OCI-LY1 (cell line): ENCODE data around the gene ZBTB45.

Experiments
- H2AFZ ChIP-seq: fragments of 200-600 bp; sonication (generic), shearing (Covaris generic); 2 replicates; pipeline ENCODE4 v1.6.0; 2014; ENCODE audit warnings: antibody characterized with exemption, mild to moderate bottlenecking, low read length
- H3F3A ChIP-seq: fragments of 200-600 bp; sonication (generic), shearing (Covaris generic); 2 replicates; pipeline ENCODE4 v1.6.0; 2014; ENCODE audit warnings: mild to moderate bottlenecking, antibody characterized with exemption, low read length, moderate library complexity; ENCODE audit not compliant: insufficient read depth
- H3K27ac ChIP-seq: fragments of 200-600 bp; sonication (generic); 2 replicates; pipeline ENCODE4 v1.5.1; 2014; ENCODE audit warnings: low read length, mixed run types, mild to moderate bottlenecking, low read depth; ENCODE audit not compliant: poor library complexity, severe bottlenecking
- H3K27me3 ChIP-seq: fragments of 200-600 bp; sonication (generic); 2 replicates; pipeline ENCODE4 v1.6.0; 2014; ENCODE audit warnings: antibody characterized with exemption, mild to moderate bottlenecking, low read length, moderate library complexity; ENCODE audit not compliant: insufficient read depth
- H3K36me3 ChIP-seq: fragments of 200-600 bp; sonication (generic); 2 replicates; pipeline ENCODE4 v1.6.1; 2014; ENCODE audit warnings: mild to moderate bottlenecking, antibody characterized with exemption, low read length, moderate library complexity, mixed read lengths; ENCODE audit not compliant: insufficient read depth
- H3K4me1 ChIP-seq: fragments of 200-600 bp; sonication (generic); 2 replicates; pipeline ENCODE4 v1.5.1; 2014; ENCODE audit warnings: mild to moderate bottlenecking, low read length, moderate library complexity; ENCODE audit not compliant: insufficient read depth, severe bottlenecking
- H3K4me2 ChIP-seq: fragments of 200-600 bp; sonication (generic), shearing (Covaris generic); 2 replicates; pipeline ENCODE4 v1.6.1; 2014; ENCODE audit warnings: low read length
- H3K4me3 ChIP-seq: fragments of 200-600 bp; sonication (generic); 2 replicates; pipeline ENCODE4 v1.5.1; 2014; ENCODE audit warnings: low read length, low read depth, mild to moderate bottlenecking, mixed read lengths; ENCODE audit not compliant: poor library complexity, severe bottlenecking
- H3K79me2 ChIP-seq: fragments of 200-600 bp; shearing (Covaris generic); 2 replicates; pipeline ENCODE4 v1.6.1; 2016; ENCODE audit warnings: mixed run types, low read length, mixed read lengths; ENCODE audit not compliant: insufficient read depth
- H3K9ac ChIP-seq: fragments of 200-600 bp; sonication (generic), shearing (Covaris generic); 2 replicates; pipeline ENCODE4 v1.6.1; 2014; ENCODE audit warnings: mild to moderate bottlenecking, low read length, mixed read lengths
- H3K9me2 ChIP-seq: fragments of 200-600 bp; sonication (generic), shearing (Covaris generic); 2 replicates; pipeline ENCODE4 v1.6.1; 2014; ENCODE audit warnings: low read depth, mild to moderate bottlenecking, low read length, mixed read lengths
- H3K9me3 ChIP-seq: fragments of 200-600 bp; shearing (Covaris generic); 2 replicates; pipeline ENCODE4 v1.6.1; 2014; ENCODE audit warnings: low read length, mixed read lengths
- H4K20me1 ChIP-seq: fragments of 200-600 bp; sonication (generic), shearing (Covaris generic); 2 replicates; pipeline ENCODE4 v1.6.0; 2016; ENCODE audit warnings: mild to moderate bottlenecking, low read length; ENCODE audit not compliant: insufficient read depth
- EZH2 ChIP-seq: fragments of 200-600 bp; sonication (generic), shearing (Covaris generic); IDR thresholded peaks from 2 replicates; pipeline ENCODE4 v1.8.0; 2017; ENCODE audit warnings: borderline replicate concordance, mixed run types, mild to moderate bottlenecking, antibody characterized with exemption, low read length, moderate library complexity, mixed read lengths
- TF ChIP-seq, protein P1 (sequence below): fragments of 200-600 bp; sonication (generic), shearing (Covaris generic); IDR thresholded peaks from 2 replicates; pipeline ENCODE4 v1.5.1; 2017; ENCODE audit warnings: mild to moderate bottlenecking, antibody characterized with exemption, low read length, moderate library complexity, mixed read lengths

ZBTB45 gene

DNA sequence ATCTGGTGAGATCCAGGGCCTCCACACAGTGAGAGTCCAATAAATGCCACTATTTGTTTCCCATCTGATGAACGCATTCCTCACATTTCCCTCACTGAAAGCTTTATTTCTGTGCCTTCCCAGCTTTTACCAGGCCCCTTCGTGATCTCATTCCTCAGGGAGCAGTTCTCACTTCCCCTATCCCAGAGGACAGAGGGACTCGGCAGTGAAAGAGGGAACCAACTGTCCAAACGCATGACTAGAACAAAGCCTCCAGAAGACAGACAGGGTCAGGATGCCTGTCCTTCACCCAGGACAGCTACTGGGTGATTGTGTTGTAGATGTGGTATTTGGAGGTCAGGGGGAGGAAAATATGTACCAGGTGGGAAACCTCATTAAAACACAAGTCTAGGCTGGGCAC lies 2.0 kb upstream of the ZBTB45 start:
- no peaks in the 10 kb centered on the region for H4K20me1 ChIP-seq
- no peaks in the 10 kb centered on the region for H3K27me3 ChIP-seq
- H3K9me3 ChIP-seq = no peaks in the 10 kb centered on the region
- H3K27ac ChIP-seq = peak overlapping the region; percentile 87
- no peaks in the 10 kb centered on the region for H3K79me2 ChIP-seq
- H3K4me2 ChIP-seq = peak overlapping the region; percentile 43; the same call in 1 of the 2 replicates
- no peak overlapping the region for H2AFZ ChIP-seq
- H3K4me3 ChIP-seq = peak overlapping the region; percentile 10
- TF ChIP-seq EZH2 = no peak
- TF ChIP-seq, protein P1, sequence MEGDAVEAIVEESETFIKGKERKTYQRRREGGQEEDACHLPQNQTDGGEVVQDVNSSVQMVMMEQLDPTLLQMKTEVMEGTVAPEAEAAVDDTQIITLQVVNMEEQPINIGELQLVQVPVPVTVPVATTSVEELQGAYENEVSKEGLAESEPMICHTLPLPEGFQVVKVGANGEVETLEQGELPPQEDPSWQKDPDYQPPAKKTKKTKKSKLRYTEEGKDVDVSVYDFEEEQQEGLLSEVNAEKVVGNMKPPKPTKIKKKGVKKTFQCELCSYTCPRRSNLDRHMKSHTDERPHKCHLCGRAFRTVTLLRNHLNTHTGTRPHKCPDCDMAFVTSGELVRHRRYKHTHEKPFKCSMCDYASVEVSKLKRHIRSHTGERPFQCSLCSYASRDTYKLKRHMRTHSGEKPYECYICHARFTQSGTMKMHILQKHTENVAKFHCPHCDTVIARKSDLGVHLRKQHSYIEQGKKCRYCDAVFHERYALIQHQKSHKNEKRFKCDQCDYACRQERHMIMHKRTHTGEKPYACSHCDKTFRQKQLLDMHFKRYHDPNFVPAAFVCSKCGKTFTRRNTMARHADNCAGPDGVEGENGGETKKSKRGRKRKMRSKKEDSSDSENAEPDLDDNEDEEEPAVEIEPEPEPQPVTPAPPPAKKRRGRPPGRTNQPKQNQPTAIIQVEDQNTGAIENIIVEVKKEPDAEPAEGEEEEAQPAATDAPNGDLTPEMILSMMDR = no peak
- no peaks in the 10 kb centered on the region for H3F3A ChIP-seq
- peaks cover 3% of the 10 kb centered on the region; the same call in 1 of the 2 replicates for H3K36me3 ChIP-seq
- H3K9ac ChIP-seq = peak overlapping the region; percentile 25; the same call in 1 of the 2 replicates
- H3K4me1 ChIP-seq = peaks cover 24% of the 10 kb centered on the region
- H3K9me2 ChIP-seq = no peaks in the 10 kb centered on the region

DNA sequence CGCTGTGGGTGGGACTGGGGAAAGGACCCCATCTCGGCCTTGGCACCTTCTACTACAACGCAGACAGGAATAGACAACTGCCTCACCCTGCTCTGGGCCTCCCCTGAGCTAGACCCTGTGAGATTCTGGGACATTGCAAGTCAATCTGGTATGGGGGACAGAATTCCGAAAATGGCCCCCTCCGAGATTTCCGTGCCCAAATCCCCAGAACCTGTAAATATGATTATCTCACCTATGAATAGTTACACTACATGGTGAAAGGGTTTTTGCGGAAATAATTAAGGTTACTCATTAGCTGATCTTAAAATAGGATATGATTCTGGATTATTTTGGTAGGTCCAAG lies 618 bp upstream of the ZBTB45 start:
- Histone ChIP-seq H3F3A (no peaks in the 10 kb centered on the region), H2AFZ (no peak overlapping the region), H3K4me2 (peak overlapping the region; percentile 88), H3K27ac (peak overlapping the region; percentile 87), H3K9ac (peak overlapping the region; percentile 92), H4K20me1 (no peaks in the 10 kb centered on the region), H3K79me2 (no peaks in the 10 kb centered on the region), H3K9me2 (no peaks in the 10 kb centered on the region), H3K27me3 (no peaks in the 10 kb centered on the region), H3K9me3 (no peaks in the 10 kb centered on the region), H3K4me3 (peak overlapping the region; percentile 74), H3K4me1 (peaks cover 39% of the 10 kb centered on the region), H3K36me3 (peaks cover 9% of the 10 kb centered on the region; the same call in 1 of the 2 replicates)
- TF ChIP-seq, protein P1 = no peak
- no peak for TF ChIP-seq EZH2

DNA sequence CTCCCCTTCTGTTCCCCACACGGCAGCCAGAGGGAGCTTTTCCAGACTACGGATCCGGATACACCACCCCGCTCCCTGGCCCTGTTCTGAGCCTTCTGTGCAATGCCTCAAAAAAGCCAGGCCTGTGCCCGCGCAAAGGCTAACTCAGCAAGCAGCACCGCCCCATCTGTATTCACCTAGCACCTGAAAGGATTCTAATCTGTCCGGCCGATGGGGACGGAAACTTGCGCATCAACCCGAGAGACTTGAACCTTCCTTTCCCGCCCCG lies 589 bp downstream of the ZBTB45 start:
- peak overlapping the region; percentile 74 for H3K4me3 ChIP-seq
- peaks cover 5% of the 10 kb centered on the region; the same call in 1 of the 2 replicates for H3K79me2 ChIP-seq
- peak overlapping the region; percentile 87 for H3K27ac ChIP-seq
- peaks cover 9% of the 10 kb centered on the region; the same call in 1 of the 2 replicates for H3K36me3 ChIP-seq
- no peaks in the 10 kb centered on the region for H3F3A ChIP-seq
- peak overlapping the region; percentile 88 for H3K4me2 ChIP-seq
- H2AFZ ChIP-seq = no peak overlapping the region
- no peaks in the 10 kb centered on the region for H3K27me3 ChIP-seq
- H3K9me3 ChIP-seq = no peaks in the 10 kb centered on the region
- no peak for TF ChIP-seq EZH2
- TF ChIP-seq, protein P1 = no peak
- H3K9ac ChIP-seq = peak overlapping the region; percentile 92
- H3K9me2 ChIP-seq = no peaks in the 10 kb centered on the region
- no peaks in the 10 kb centered on the region for H4K20me1 ChIP-seq
- H3K4me1 ChIP-seq = peaks cover 48% of the 10 kb centered on the region
